SK-N-SH treated with all-trans-retinoic acid at 6 μM for 48 hours (cell line): ENCODE results near the gene ZNF334.

Experiments used
- ATAC-seq: fragments of 200-7000 bp; cut with Tn5 transposase; 3 replicates; pipeline ENCODE4 v1.9.1; 2020; ENCODE audit warnings: mild to moderate bottlenecking, moderate library complexity
- ARNTL ChIP-seq: fragments of 450-650 bp; formaldehyde crosslinking; IDR thresholded peaks from 2 replicates; pipeline ENCODE4 v1.5.0; 2020; ENCODE audit warnings: low read depth, mild to moderate bottlenecking, moderate library complexity, borderline replicate concordance
- BACH2 ChIP-seq: fragments of 250-450 bp; sonication (Bioruptor Pico); IDR thresholded peaks from 2 replicates; pipeline ENCODE4 v1.9.0; 2021; ENCODE audit warnings: mild to moderate bottlenecking, borderline replicate concordance
- CSDC2 ChIP-seq: fragments of 250-450 bp; sonication (Bioruptor Pico); IDR thresholded peaks from 2 replicates; pipeline ENCODE4 v1.5.0; 2020; ENCODE audit warnings: mild to moderate bottlenecking, moderate library complexity
- CSRNP3 ChIP-seq: fragments of 250-450 bp; sonication (Bioruptor Pico); IDR thresholded peaks from 2 replicates; pipeline ENCODE4 v1.5.1; 2021; ENCODE audit warnings: mild to moderate bottlenecking, moderate library complexity
- ESRRG ChIP-seq: fragments of 250-450 bp; sonication (Bioruptor Pico); IDR thresholded peaks from 2 replicates; pipeline ENCODE4 v1.6.1; 2021; ENCODE audit warnings: mild to moderate bottlenecking
- GLIS3 ChIP-seq: fragments of 250-450 bp; sonication (Bioruptor Pico); IDR thresholded peaks from 2 replicates; pipeline ENCODE4 v1.5.0; 2020; ENCODE audit warnings: mild to moderate bottlenecking, moderate library complexity
- ISL1 ChIP-seq: fragments of 250-450 bp; sonication (Bioruptor Pico); IDR thresholded peaks from 2 replicates; pipeline ENCODE4 v2.1.2; 2022; ENCODE audit warnings: mild to moderate bottlenecking, moderate library complexity
- OSR1 ChIP-seq: fragments of 250-450 bp; sonication (Bioruptor Pico); IDR thresholded peaks from 2 replicates; pipeline ENCODE4 v1.8.0; 2022; ENCODE audit warnings: moderate library complexity, mild to moderate bottlenecking, inconsistent platforms
- POU6F1 ChIP-seq: fragments of 250-450 bp; sonication (Bioruptor Pico); IDR thresholded peaks from 2 replicates; pipeline ENCODE4 v1.8.0; 2021; ENCODE audit warnings: low read depth, mild to moderate bottlenecking, moderate library complexity, borderline replicate concordance
- PPARA ChIP-seq: fragments of 250-450 bp; sonication (Bioruptor Pico); IDR thresholded peaks from 2 replicates; pipeline ENCODE4 v1.5.0; 2020; ENCODE audit warnings: mild to moderate bottlenecking, borderline replicate concordance
- RARB ChIP-seq: fragments of 250-450 bp; sonication (Bioruptor Pico); IDR thresholded peaks from 2 replicates; pipeline ENCODE4 v1.8.0; 2021; ENCODE audit warnings: mild to moderate bottlenecking, moderate library complexity
- SNAI2 ChIP-seq: fragments of 250-450 bp; sonication (Bioruptor Pico); IDR thresholded peaks from 2 replicates; pipeline ENCODE4 v1.5.0; 2020; ENCODE audit warnings: mild to moderate bottlenecking, moderate library complexity
- TCF4 ChIP-seq: fragments of 250-450 bp; sonication (Bioruptor Pico); IDR thresholded peaks from 2 replicates; pipeline ENCODE4 v1.8.0; 2021; ENCODE audit warnings: mild to moderate bottlenecking, moderate library complexity, borderline replicate concordance
- TOX ChIP-seq: fragments of 250-450 bp; sonication (Bioruptor Pico); IDR thresholded peaks from 2 replicates; pipeline ENCODE4 v1.8.0; 2021; ENCODE audit warnings: mild to moderate bottlenecking, moderate library complexity, borderline replicate concordance
- TSHZ2 ChIP-seq: fragments of 250-450 bp; sonication (Bioruptor Pico); IDR thresholded peaks from 2 replicates; pipeline ENCODE4 v1.5.0; 2020; ENCODE audit warnings: mild to moderate bottlenecking, moderate library complexity
- ZC3H10 ChIP-seq: fragments of 250-450 bp; sonication (Bioruptor Pico); IDR thresholded peaks from 2 replicates; pipeline ENCODE4 v1.5.1; 2021; ENCODE audit warnings: mild to moderate bottlenecking, moderate library complexity
- ZFP3 ChIP-seq: fragments of 250-450 bp; sonication (Bioruptor Pico); IDR thresholded peaks from 2 replicates; pipeline ENCODE4 v1.5.0; 2020; ENCODE audit warnings: mild to moderate bottlenecking, moderate library complexity
- ZFP30 ChIP-seq: fragments of 450-650 bp; formaldehyde crosslinking; IDR thresholded peaks from 2 replicates; pipeline ENCODE4 v1.5.0; 2022; ENCODE audit warnings: mild to moderate bottlenecking, moderate library complexity
- ZNF70 ChIP-seq: fragments of 450-650 bp; formaldehyde crosslinking; IDR thresholded peaks from 2 replicates; pipeline ENCODE4 v1.5.0; 2020; ENCODE audit warnings: mild to moderate bottlenecking, moderate library complexity
- ZNF8 ChIP-seq: fragments of 450-650 bp; formaldehyde crosslinking; IDR thresholded peaks from 2 replicates; pipeline ENCODE4 v1.5.0; 2020; ENCODE audit warnings: mild to moderate bottlenecking, moderate library complexity
- TF ChIP-seq, protein P1 (sequence below): fragments of 250-450 bp; sonication (Bioruptor Pico); IDR thresholded peaks from 2 replicates; pipeline ENCODE4 v1.8.0; 2020; ENCODE audit warnings: mild to moderate bottlenecking, moderate library complexity, borderline replicate concordance
- TF ChIP-seq, protein P2 (sequence below): fragments of 250-450 bp; sonication (Bioruptor Pico); IDR thresholded peaks from 2 replicates; pipeline ENCODE4 v1.5.1; 2020; ENCODE audit warnings: low read depth, mild to moderate bottlenecking, moderate library complexity

Gene ZNF334

DNA sequence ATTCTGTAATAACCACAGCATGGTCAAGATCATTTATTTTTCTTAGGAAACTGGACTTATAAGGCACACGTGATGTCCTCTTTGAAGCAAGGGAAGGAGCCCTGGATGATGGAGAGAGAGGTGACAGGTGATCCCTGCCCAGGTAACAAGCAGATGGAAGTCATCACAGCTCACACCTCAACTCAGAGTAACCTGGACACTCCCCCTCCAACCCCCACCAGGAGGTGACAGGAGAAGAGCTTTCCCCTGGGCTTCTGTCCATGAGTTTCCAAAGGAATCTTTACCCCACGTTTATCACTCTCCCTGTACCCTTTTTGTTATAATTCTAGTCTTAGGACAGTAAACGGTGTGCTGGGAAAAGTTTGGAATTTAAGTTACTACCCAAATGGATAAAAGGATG lies 28.4 kb downstream of the ZNF334 start:
- TF ChIP-seq ZC3H10 (CRISPR knock-in tag) (no peak), RARB (CRISPR knock-in tag) (no peak), GLIS3 (CRISPR knock-in tag) (no peak), TOX (no peak), TCF4 (CRISPR knock-in tag) (no peak), POU6F1 (CRISPR knock-in tag) (no peak)
- ATAC-seq, result no peak

- ATAC-seq, result no peak
- no peak for TF ChIP-seq ESRRG (CRISPR knock-in tag)
- TF ChIP-seq ZNF8 (CRISPR knock-in tag), result no peak
- TF ChIP-seq TSHZ2 (CRISPR knock-in tag), result no peak
- no peak for TF ChIP-seq RARB (CRISPR knock-in tag)
- TF ChIP-seq OSR1, result no peak
- TF ChIP-seq CSDC2 (CRISPR knock-in tag), result no peak
- TF ChIP-seq ZNF70 (CRISPR knock-in tag), result no peak
- no peak for TF ChIP-seq PPARA (CRISPR knock-in tag)
- no peak for TF ChIP-seq ZFP30 (CRISPR knock-in tag)
- no peak for TF ChIP-seq BACH2 (CRISPR knock-in tag)
Observed at GRCh38 chr20:46483879-46484278, 29.5 kb downstream of the ZNF334 start.

GRCh38 chr20:46482864-46483263 lies 30.5 kb downstream of the ZNF334 start:
- no peak for ATAC-seq
- no peak for TF ChIP-seq GLIS3 (CRISPR knock-in tag)
- TF ChIP-seq CSRNP3, result no peak
- TF ChIP-seq PPARA (CRISPR knock-in tag), result no peak
- TF ChIP-seq ZC3H10 (CRISPR knock-in tag), result no peak
- TF ChIP-seq ZNF70 (CRISPR knock-in tag), result no peak
- TF ChIP-seq ZFP30 (CRISPR knock-in tag), result no peak
- TF ChIP-seq, protein P1, sequence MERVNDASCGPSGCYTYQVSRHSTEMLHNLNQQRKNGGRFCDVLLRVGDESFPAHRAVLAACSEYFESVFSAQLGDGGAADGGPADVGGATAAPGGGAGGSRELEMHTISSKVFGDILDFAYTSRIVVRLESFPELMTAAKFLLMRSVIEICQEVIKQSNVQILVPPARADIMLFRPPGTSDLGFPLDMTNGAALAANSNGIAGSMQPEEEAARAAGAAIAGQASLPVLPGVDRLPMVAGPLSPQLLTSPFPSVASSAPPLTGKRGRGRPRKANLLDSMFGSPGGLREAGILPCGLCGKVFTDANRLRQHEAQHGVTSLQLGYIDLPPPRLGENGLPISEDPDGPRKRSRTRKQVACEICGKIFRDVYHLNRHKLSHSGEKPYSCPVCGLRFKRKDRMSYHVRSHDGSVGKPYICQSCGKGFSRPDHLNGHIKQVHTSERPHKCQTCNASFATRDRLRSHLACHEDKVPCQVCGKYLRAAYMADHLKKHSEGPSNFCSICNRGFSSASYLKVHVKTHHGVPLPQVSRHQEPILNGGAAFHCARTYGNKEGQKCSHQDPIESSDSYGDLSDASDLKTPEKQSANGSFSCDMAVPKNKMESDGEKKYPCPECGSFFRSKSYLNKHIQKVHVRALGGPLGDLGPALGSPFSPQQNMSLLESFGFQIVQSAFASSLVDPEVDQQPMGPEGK (CRISPR knock-in tag), result no peak
- TF ChIP-seq TSHZ2 (CRISPR knock-in tag), result no peak
- TF ChIP-seq, protein P2, sequence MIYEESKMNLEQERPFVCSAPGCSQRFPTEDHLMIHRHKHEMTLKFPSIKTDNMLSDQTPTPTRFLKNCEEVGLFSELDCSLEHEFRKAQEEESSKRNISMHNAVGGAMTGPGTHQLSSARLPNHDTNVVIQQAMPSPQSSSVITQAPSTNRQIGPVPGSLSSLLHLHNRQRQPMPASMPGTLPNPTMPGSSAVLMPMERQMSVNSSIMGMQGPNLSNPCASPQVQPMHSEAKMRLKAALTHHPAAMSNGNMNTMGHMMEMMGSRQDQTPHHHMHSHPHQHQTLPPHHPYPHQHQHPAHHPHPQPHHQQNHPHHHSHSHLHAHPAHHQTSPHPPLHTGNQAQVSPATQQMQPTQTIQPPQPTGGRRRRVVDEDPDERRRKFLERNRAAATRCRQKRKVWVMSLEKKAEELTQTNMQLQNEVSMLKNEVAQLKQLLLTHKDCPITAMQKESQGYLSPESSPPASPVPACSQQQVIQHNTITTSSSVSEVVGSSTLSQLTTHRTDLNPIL (CRISPR knock-in tag), result no peak
- no peak for TF ChIP-seq TOX
- no peak for TF ChIP-seq ZFP3 (CRISPR knock-in tag)
- TF ChIP-seq ARNTL, result no peak
- TF ChIP-seq ISL1 (CRISPR knock-in tag), result no peak
- no peak for TF ChIP-seq POU6F1 (CRISPR knock-in tag)
- TF ChIP-seq BACH2 (CRISPR knock-in tag), result no peak
- TF ChIP-seq SNAI2, result no peak
